ENCODE data around the gene DCAF8.

The DCAF8 gene

DNA sequence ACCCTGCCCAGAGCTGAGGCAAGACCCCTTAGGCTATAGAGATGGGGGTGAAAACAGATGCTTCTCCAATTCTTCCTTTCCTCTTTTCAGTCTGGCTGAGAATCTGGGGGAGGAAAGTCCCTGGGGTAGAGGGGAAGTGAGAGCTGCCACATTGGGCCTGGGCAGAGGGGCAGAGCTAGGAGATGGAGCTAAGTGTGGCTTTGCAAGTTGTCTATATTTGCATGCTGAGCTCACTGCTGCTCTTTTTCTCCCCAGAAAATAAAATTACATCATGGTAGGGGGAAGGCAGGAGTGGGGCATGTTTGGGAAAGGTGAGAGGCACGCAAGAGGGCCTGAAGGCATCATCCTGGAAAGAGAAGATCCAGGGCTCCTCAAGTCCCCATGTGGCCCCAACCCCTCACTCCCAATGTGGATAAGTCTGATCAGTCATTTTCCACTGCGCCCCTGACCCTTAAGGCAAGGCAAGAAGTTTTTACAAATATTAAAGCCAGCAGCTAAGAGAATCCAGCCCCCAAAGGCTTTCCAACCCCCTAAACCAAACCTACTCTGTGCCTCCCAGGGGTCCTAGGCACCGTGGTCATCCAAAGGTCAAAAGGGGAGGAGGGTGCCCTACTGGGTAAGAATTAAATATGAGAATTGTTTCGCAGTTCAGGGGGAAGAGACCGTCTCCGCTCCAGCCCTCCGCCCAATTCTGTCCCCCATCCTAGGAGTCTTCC, 57.7 kb downstream of the DCAF8 start:
- TF ChIP-seq CTCF (conservative IDR thresholded peaks at IDR 0.05; ENCODE audit: low read length) = no peak
- peak overlapping the region; percentile 58 for H3K4me3 ChIP-seq (ENCODE audit: low read length)
- DNase-seq (ENCODE audit: low read depth) = peak; percentile 37

DNA sequence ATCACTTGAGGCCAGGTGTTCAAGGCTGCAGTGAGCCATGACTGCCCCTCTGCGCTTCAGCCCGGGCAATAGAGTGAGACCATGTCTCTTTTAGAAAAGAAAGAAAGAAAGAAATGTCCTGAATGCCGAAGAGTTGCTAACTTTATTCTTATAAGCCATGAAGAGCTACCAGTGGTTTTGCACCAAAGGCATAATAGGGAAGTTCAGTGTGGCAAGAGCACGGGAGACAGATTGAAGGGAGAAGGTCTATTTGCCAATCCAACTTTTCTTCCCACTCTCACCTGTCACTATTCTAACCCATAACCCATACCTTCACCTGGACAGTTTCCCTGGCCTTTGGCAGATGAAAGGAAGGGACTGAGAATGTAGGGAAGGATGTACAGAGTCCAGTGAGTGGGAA, 61.6 kb downstream of the DCAF8 start:
- no peak for TF ChIP-seq CTCF (conservative IDR thresholded peaks at IDR 0.05; ENCODE audit: low read length)
- no peak for DNase-seq (ENCODE audit: low read depth)

GRCh38 chr1:160197231-160197630, 65.1 kb downstream of the DCAF8 start:
- H3K4me3 ChIP-seq (ENCODE audit: low read length) = no peak overlapping the region
- no peak for DNase-seq (ENCODE audit: low read depth)
- TF ChIP-seq CTCF (conservative IDR thresholded peaks at IDR 0.05; ENCODE audit: low read length) = no peak

More for the DNA sequence above, 61.6 kb downstream of the DCAF8 start:
- no peak overlapping the region for H3K4me3 ChIP-seq (ENCODE audit: low read length)

DNA sequence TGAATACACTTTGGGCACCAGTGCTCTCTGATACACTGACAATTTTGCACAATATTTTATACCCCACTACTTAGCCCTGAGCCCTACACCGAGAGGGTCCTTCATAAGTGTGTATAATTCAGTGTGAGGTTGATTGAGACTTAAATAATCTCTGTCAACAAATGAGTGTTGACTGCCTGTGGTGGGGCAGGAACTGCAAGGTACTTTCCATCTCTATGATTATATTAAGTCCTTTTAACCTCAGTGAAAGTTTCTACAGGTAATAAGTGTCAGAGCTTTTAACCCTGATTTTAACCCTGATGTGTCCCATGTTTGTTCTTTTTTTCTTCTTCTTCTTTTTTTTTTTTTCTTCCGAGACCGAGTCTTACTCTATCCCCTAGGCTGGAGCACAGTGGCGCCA, 66.2 kb downstream of the DCAF8 start:
- no peak for DNase-seq (ENCODE audit: low read depth)
- H3K4me3 ChIP-seq (ENCODE audit: low read length) = no peak overlapping the region
- TF ChIP-seq CTCF (conservative IDR thresholded peaks at IDR 0.05; ENCODE audit: low read length) = no peak

- no peak for TF ChIP-seq CTCF (conservative IDR thresholded peaks at IDR 0.05; ENCODE audit: low read length)
- DNase-seq (ENCODE audit: low read depth) = no peak
- H3K4me3 ChIP-seq (ENCODE audit: low read length) = no peak overlapping the region
These were observed 67.7 kb downstream of the DCAF8 start for GRCh38 chr1:160194737-160195059.

DNA sequence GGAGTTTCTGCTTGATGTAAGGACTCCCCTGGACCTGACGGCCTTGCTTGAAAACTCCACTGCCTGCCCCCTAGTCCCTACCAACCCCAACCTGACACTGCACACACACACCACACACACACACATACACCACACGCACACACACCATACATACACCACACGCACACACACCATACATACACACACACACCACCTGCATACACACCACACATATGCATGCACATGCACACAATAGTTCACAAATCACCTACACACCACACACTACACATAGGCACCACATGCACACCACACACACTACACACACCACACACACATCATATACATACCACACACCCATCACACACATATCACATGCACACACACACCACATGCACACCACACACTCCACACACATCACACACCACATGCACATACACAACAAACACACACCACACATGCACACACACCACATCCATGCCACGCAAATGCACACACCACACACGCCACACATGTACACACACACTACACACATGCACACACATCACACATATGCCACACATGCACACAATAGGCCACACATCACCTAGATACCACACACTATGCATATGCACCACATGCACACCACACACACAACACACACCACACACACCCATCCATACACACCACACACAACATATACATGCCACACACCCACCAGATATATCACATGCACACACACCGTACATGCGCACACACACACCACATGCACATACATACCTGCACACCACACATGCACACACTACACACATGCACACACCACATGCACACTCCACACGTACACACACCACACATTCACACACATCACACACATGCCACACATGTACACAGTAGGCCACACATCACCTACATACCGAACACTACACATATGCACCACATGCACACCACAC, 68.3 kb downstream of the DCAF8 start:
- DNase-seq (ENCODE audit: low read depth) = no peak
- H3K4me3 ChIP-seq (ENCODE audit: low read length) = no peak overlapping the region
- TF ChIP-seq CTCF (conservative IDR thresholded peaks at IDR 0.05; ENCODE audit: low read length) = no peak

Measured in AG10803 (cell line).